Sigmoid colon (tissue), 7 donors: Measurements from ENCODE around the gene GALNT18. TPM values are rescaled to one million over a fixed set of nuclear protein-coding genes. Genes with fewer than 3 reads are reported as not detected.

ENCODE experiments used
- DNase-seq: peaks from one replicate; pipeline ENCODE4 v3.0.0-alpha.2; 2019
- H3K27ac ChIP-seq, 4 donors: fragments of 200-600 bp; sonication (generic); one replicate each; pipeline ENCODE4 v1.5.1; 2016 to 2019; ENCODE audit warnings: mild to moderate bottlenecking in 1 of 4
- H3K27me3 ChIP-seq, 3 donors: fragments of 200-600 bp; sonication (generic); one replicate each; pipeline ENCODE4 v1.5.1; 2019; ENCODE audit warnings: mild to moderate bottlenecking in 1 of 3
- H3K36me3 ChIP-seq, 4 donors: fragments of 200-600 bp; sonication (generic); one replicate each; pipeline ENCODE4 v1.5.1; 2016 to 2019
- H3K4me1 ChIP-seq, 4 donors: fragments of 200-600 bp; sonication (generic); one replicate each; pipeline ENCODE4 v1.5.1; 2017 to 2019
- H3K4me3 ChIP-seq, 4 donors: fragments of 200-600 bp; sonication (generic); one replicate each; pipeline ENCODE4 v1.5.1; 2017 to 2019; ENCODE audit warnings: mild to moderate bottlenecking in 2 of 4, moderate library complexity in 1 of 4
- H3K9me3 ChIP-seq, 4 donors: fragments of 200-600 bp in 3 of 4; sonication (generic) in 3 of 4; one replicate each; pipeline versions ENCODE4 v1.5.1 to v1.6.1; 2013 to 2019
- EP300 ChIP-seq, 4 donors: sonication (generic); formaldehyde crosslinking; IDR thresholded peaks; one replicate each; pipeline ENCODE4 v1.6.1; 2017; ENCODE audit warnings: antibody characterized with exemption in 4 of 4
- POLR2A ChIP-seq, 2 donors: fragments of 450-650 bp; IDR thresholded peaks; one replicate each; pipeline ENCODE4 v1.6.1; 2016; ENCODE audit warnings: antibody characterized with exemption in 2 of 2, mild to moderate bottlenecking in 2 of 2, moderate library complexity in 2 of 2
- POLR2AphosphoS5 ChIP-seq, 4 donors: sonication (generic); formaldehyde crosslinking; IDR thresholded peaks; one replicate each; pipeline ENCODE4 v1.6.1; 2017; ENCODE audit warnings: antibody characterized with exemption in 4 of 4
- WGBS, 2 donors: extraction: QIAGEN DNeasy Blood & Tissue Kit; methylation state at CpG; one replicate each; pipeline ENCODE4 v1.1.7; 2013; 5-methylcytosine and 5-hydroxymethylcytosine counted together
- intact Hi-C: fragments of 100-400 bp; cut with DNase I; formaldehyde crosslinking; loops from one replicate; pipeline ENCODE4 v1.15.1; 2023
- polyA plus RNA-seq, 3 donors: library from polyadenylated mRNA; stranded (reverse); fragments of 200-250 nt; gene quantifications; one replicate each; pipeline ENCODE4 v1.2.3, GENCODE V29; 2013
- total RNA-seq, 4 donors: library from RNA; depleted of rRNA; stranded (reverse); fragments of >200 nt; gene quantifications; one replicate each; pipeline ENCODE4 v1.1.0, GENCODE V29; 2016
- TF ChIP-seq, protein P1 (sequence below), 4 experiments: fragments of 450-650 bp in 3 of 4; fragments of 200-600 bp in 1 of 4; IDR thresholded peaks; one replicate each; pipeline ENCODE4 v1.5.1; 2016 to 2019; ENCODE audit warnings: antibody characterized with exemption in 4 of 4, mild to moderate bottlenecking in 3 of 4, moderate library complexity in 2 of 4
- donor health status: healthy with polysubstance abuse.
- donor health status: Bipolar disorder and iron deficiency.
- donor health status: healthy.

The GALNT18 gene
- total and polyA plus RNA-seq, 7 donors, result 0.92 to 48.6 (median 34.9) TPM

DNA sequence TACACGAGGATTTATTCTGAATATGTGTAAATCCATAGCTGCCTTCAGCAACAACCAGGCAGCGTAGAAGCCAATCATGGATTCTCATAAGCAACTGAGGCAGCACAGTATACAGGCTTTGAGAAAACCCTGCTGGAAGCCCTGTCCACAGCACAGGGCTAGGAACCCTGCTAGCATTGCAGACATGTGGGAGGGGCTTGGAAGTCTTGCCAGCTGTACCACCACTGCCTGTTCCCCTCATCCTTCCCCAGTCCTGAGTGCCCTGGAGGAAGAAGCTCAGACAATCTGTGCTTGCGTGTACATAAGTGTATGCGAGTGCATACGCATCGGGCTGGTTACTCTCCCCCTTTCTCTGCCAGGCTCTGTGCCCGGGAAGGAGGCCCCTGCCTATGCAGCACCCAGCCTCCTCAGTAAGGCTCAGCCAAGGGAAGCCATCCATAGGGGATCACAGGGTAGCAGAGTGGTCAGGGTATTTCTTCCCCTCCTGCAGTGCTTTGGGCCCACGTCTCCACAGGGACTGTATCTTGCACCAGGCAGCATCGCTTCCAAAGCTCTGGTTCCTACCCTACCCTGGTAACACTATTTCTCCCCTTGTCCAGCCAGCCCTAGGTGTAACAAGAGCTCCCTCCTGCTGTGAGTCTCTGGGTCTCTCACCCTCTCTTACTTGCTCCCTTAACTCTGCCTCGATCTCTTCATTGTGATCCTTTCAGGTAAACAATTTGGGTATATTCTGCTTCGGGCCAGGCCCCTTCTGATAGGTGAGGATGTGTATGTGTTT is 90.5 kb downstream of the GALNT18 start:
- Histone ChIP-seq H3K27ac (peak overlapping the region in 2 of 4 donors; percentile 33 to 36), H3K36me3 (no peaks in the 10 kb centered on the region), H3K9me3 (no peaks in the 10 kb centered on the region), H3K4me1 (peaks cover 0 to 65% (median 49%) of the 10 kb centered on the region in 4 donors), H3K27me3 (no peaks in the 10 kb centered on the region), H3K4me3 (no peak overlapping the region)
- 85 to 86% methylated on average over 11 of the region's 11 CpGs for WGBS, 2 donors
- intact Hi-C loops, result no loop called here
- no peak for TF ChIP-seq POLR2AphosphoS5 (IDR thresholded peaks at IDR 0.05)
- TF ChIP-seq, protein P1, sequence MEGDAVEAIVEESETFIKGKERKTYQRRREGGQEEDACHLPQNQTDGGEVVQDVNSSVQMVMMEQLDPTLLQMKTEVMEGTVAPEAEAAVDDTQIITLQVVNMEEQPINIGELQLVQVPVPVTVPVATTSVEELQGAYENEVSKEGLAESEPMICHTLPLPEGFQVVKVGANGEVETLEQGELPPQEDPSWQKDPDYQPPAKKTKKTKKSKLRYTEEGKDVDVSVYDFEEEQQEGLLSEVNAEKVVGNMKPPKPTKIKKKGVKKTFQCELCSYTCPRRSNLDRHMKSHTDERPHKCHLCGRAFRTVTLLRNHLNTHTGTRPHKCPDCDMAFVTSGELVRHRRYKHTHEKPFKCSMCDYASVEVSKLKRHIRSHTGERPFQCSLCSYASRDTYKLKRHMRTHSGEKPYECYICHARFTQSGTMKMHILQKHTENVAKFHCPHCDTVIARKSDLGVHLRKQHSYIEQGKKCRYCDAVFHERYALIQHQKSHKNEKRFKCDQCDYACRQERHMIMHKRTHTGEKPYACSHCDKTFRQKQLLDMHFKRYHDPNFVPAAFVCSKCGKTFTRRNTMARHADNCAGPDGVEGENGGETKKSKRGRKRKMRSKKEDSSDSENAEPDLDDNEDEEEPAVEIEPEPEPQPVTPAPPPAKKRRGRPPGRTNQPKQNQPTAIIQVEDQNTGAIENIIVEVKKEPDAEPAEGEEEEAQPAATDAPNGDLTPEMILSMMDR (IDR thresholded peaks at IDR 0.05), result no peak
- TF ChIP-seq EP300 (IDR thresholded peaks at IDR 0.05), result no peak
- no peak for TF ChIP-seq POLR2A (IDR thresholded peaks at IDR 0.05)
- DNase-seq, result no peak

DNA sequence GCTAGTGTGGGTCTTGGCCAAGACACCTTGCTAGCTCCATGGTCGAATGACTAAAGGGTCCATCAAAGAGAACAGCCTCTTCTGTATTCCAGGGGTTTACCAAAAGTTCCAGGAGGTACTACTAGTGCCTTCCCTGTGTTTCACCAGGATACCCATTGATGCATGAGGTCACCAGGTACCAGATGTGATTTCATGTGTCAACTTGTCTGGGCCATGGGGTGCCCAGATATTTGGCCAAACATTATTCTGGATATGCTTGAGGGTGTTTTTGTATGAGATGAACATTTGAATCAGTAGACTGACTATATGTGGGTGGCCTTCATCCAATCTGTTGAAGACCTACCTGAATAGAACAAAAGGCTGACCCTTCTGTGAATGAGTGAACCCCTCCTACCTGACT is 92.8 kb downstream of the GALNT18 start:
- no peak overlapping the region for H3K4me3 ChIP-seq
- no peak overlapping the region for H3K27ac ChIP-seq
- TF ChIP-seq, protein P1 (IDR thresholded peaks at IDR 0.05), result no peak
- TF ChIP-seq POLR2A (IDR thresholded peaks at IDR 0.05) (no peak), EP300 (IDR thresholded peaks at IDR 0.05) (no peak), POLR2AphosphoS5 (IDR thresholded peaks at IDR 0.05) (no peak)
- peaks cover 0 to 55% (median 36%) of the 10 kb centered on the region in 4 donors for H3K4me1 ChIP-seq
- intact Hi-C loops, result no loop called here
- no peak for DNase-seq
- H3K36me3 ChIP-seq, result no peaks in the 10 kb centered on the region
- no peaks in the 10 kb centered on the region for H3K9me3 ChIP-seq
- no peaks in the 10 kb centered on the region for H3K27me3 ChIP-seq
- 78 to 80% methylated on average over 1 of the region's 1 CpG for WGBS, 2 donors

DNA sequence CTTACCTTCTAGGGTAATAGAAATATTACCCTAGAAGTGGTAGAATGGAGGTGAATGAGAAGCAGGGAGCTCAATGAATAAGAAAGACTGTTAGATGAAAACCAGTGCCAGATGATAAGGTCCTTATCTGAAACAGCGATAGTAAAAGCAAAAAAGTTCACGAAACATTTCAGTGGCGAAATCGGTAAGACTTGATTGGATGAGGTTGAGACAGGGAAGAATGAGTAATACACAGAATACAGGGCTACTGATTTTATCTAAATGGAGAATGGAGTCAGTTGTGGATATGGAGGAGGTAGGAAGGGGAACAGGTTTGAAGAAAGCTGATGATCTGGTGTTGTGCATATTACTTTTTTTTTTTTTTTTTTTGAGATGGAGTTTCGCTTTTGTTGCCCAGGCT is 96.5 kb downstream of the GALNT18 start:
- no peak overlapping the region for H3K4me3 ChIP-seq
- no peak for DNase-seq
- no peaks in the 10 kb centered on the region for H3K27me3 ChIP-seq
- H3K36me3 ChIP-seq, result no peaks in the 10 kb centered on the region
- WGBS, 2 donors, result 94 to 96% methylated on average over 5 of the region's 5 CpGs
- no peak for TF ChIP-seq POLR2A (IDR thresholded peaks at IDR 0.05)
- H3K9me3 ChIP-seq, result no peaks in the 10 kb centered on the region
- peaks cover 0 to 44% (median 19%) of the 10 kb centered on the region in 4 donors for H3K4me1 ChIP-seq
- H3K27ac ChIP-seq, result peak overlapping the region in 1 of 4 donors; percentile 30
- intact Hi-C loops, result no loop called here

DNA sequence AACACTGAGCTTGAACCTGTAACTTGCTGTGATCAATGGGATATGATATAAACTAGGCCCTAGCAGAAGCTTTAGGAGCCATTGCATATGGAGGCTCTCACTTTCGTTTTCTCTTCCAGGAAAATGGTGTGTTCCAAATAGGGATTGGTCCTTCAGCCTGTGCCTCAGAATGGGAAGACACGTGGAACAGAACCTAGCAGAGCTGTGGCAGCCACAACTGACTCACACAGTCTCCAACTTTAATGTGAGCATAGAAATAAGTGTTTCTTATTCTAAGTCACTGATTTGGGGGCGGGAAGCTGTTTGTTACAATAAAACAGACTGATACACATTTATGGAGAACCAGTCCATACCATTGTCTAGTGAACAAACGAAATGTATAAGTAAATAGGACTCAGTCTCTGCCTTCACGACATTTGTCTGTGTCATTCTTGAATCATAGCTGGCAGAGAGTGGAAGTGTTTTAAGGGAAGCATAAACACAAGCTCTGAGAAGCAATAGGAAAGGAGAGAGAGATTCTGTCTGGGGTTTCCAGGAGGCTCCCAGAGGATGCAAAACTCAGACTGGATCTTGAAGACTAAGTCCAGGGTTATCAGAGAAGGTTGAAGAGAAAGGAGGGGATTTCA is 97.3 kb downstream of the GALNT18 start:
- Histone ChIP-seq H3K27me3 (no peaks in the 10 kb centered on the region), H3K4me3 (no peak overlapping the region), H3K4me1 (peaks cover 0 to 50% (median 21%) of the 10 kb centered on the region in 4 donors), H3K36me3 (no peaks in the 10 kb centered on the region), H3K9me3 (no peaks in the 10 kb centered on the region), H3K27ac (peak overlapping the region in 2 of 4 donors; percentile 15 to 30)
- intact Hi-C loops, result loop anchor here (1.0 kb wide), 1 partner anchor 48 kb away; no protein-coding TSS in a partner anchor
- TF ChIP-seq EP300 (IDR thresholded peaks at IDR 0.05) (no peak), POLR2AphosphoS5 (IDR thresholded peaks at IDR 0.05) (no peak)
- 78 to 80% methylated on average over 5 of the region's 5 CpGs for WGBS, 2 donors
- no peak for DNase-seq

DNA sequence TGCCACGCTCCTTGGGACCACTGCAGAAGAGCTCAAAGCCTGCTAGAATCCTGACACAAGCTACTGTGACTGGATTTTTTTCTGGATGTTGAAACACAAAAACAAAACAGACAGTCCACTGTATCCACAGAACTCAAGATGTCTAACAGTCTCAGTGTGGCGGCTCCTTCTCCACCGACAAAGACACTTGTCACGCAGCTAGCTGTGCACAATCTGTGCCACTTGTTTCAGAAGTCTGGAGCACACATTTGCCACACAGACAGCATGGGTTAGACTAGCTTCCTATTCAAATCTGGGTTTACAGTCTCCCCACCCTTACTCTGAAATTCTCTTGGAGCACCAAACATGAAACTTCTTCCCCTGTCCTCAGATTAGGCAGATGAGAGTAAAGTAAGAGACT is 99.2 kb downstream of the GALNT18 start:
- TF ChIP-seq POLR2A (IDR thresholded peaks at IDR 0.05) (no peak), EP300 (IDR thresholded peaks at IDR 0.05) (no peak), POLR2AphosphoS5 (IDR thresholded peaks at IDR 0.05) (no peak)
- TF ChIP-seq, protein P1 (IDR thresholded peaks at IDR 0.05), result no peak
- Histone ChIP-seq H3K36me3 (no peaks in the 10 kb centered on the region), H3K9me3 (no peaks in the 10 kb centered on the region), H3K4me1 (peaks cover 0 to 56% (median 24%) of the 10 kb centered on the region in 4 donors), H3K4me3 (no peak overlapping the region), H3K27ac (no peak overlapping the region), H3K27me3 (no peaks in the 10 kb centered on the region)
- WGBS, 2 donors, result 92 to 95% methylated on average over 4 of the region's 4 CpGs
- no peak for DNase-seq
- intact Hi-C loops, result no loop called here
